SK-N-SH treated with all-trans-retinoic acid at 6 μM for 48 hours (cell line): ENCODE measurements around the gene SELP.

Source experiments
- ATAC-seq: fragments of 200-7000 bp; cut with Tn5 transposase; 3 replicates; pipeline ENCODE4 v1.9.1; 2020; ENCODE audit warnings: mild to moderate bottlenecking, moderate library complexity
- ARNTL ChIP-seq: fragments of 450-650 bp; formaldehyde crosslinking; IDR thresholded peaks from 2 replicates; pipeline ENCODE4 v1.5.0; 2020; ENCODE audit warnings: low read depth, mild to moderate bottlenecking, moderate library complexity, borderline replicate concordance
- BACH2 ChIP-seq: fragments of 250-450 bp; sonication (Bioruptor Pico); IDR thresholded peaks from 2 replicates; pipeline ENCODE4 v1.9.0; 2021; ENCODE audit warnings: mild to moderate bottlenecking, borderline replicate concordance
- CSDC2 ChIP-seq: fragments of 250-450 bp; sonication (Bioruptor Pico); IDR thresholded peaks from 2 replicates; pipeline ENCODE4 v1.5.0; 2020; ENCODE audit warnings: mild to moderate bottlenecking, moderate library complexity
- ESRRG ChIP-seq: fragments of 250-450 bp; sonication (Bioruptor Pico); IDR thresholded peaks from 2 replicates; pipeline ENCODE4 v1.6.1; 2021; ENCODE audit warnings: mild to moderate bottlenecking
- GLIS3 ChIP-seq: fragments of 250-450 bp; sonication (Bioruptor Pico); IDR thresholded peaks from 2 replicates; pipeline ENCODE4 v1.5.0; 2020; ENCODE audit warnings: mild to moderate bottlenecking, moderate library complexity
- ISL1 ChIP-seq: fragments of 250-450 bp; sonication (Bioruptor Pico); IDR thresholded peaks from 2 replicates; pipeline ENCODE4 v2.1.2; 2022; ENCODE audit warnings: mild to moderate bottlenecking, moderate library complexity
- PPARA ChIP-seq: fragments of 250-450 bp; sonication (Bioruptor Pico); IDR thresholded peaks from 2 replicates; pipeline ENCODE4 v1.5.0; 2020; ENCODE audit warnings: mild to moderate bottlenecking, borderline replicate concordance
- RARB ChIP-seq: fragments of 250-450 bp; sonication (Bioruptor Pico); IDR thresholded peaks from 2 replicates; pipeline ENCODE4 v1.8.0; 2021; ENCODE audit warnings: mild to moderate bottlenecking, moderate library complexity
- SNAI2 ChIP-seq: fragments of 250-450 bp; sonication (Bioruptor Pico); IDR thresholded peaks from 2 replicates; pipeline ENCODE4 v1.5.0; 2020; ENCODE audit warnings: mild to moderate bottlenecking, moderate library complexity
- TCF4 ChIP-seq: fragments of 250-450 bp; sonication (Bioruptor Pico); IDR thresholded peaks from 2 replicates; pipeline ENCODE4 v1.8.0; 2021; ENCODE audit warnings: mild to moderate bottlenecking, moderate library complexity, borderline replicate concordance
- TOX ChIP-seq: fragments of 250-450 bp; sonication (Bioruptor Pico); IDR thresholded peaks from 2 replicates; pipeline ENCODE4 v1.8.0; 2021; ENCODE audit warnings: mild to moderate bottlenecking, moderate library complexity, borderline replicate concordance
- ZC3H10 ChIP-seq: fragments of 250-450 bp; sonication (Bioruptor Pico); IDR thresholded peaks from 2 replicates; pipeline ENCODE4 v1.5.1; 2021; ENCODE audit warnings: mild to moderate bottlenecking, moderate library complexity
- ZFP3 ChIP-seq: fragments of 250-450 bp; sonication (Bioruptor Pico); IDR thresholded peaks from 2 replicates; pipeline ENCODE4 v1.5.0; 2020; ENCODE audit warnings: mild to moderate bottlenecking, moderate library complexity
- ZFP30 ChIP-seq: fragments of 450-650 bp; formaldehyde crosslinking; IDR thresholded peaks from 2 replicates; pipeline ENCODE4 v1.5.0; 2022; ENCODE audit warnings: mild to moderate bottlenecking, moderate library complexity
- ZNF565 ChIP-seq: fragments of 450-650 bp; formaldehyde crosslinking; conservative IDR thresholded peaks from 2 replicates; pipeline ENCODE4 v1.5.0; 2020; ENCODE audit warnings: low read depth, mild to moderate bottlenecking, moderate library complexity
- ZNF70 ChIP-seq: fragments of 450-650 bp; formaldehyde crosslinking; IDR thresholded peaks from 2 replicates; pipeline ENCODE4 v1.5.0; 2020; ENCODE audit warnings: mild to moderate bottlenecking, moderate library complexity
- ZNF8 ChIP-seq: fragments of 450-650 bp; formaldehyde crosslinking; IDR thresholded peaks from 2 replicates; pipeline ENCODE4 v1.5.0; 2020; ENCODE audit warnings: mild to moderate bottlenecking, moderate library complexity
- TF ChIP-seq, protein P1 (sequence below): fragments of 250-450 bp; sonication (Bioruptor Pico); IDR thresholded peaks from 2 replicates; pipeline ENCODE4 v1.5.0; 2020; ENCODE audit warnings: mild to moderate bottlenecking, moderate library complexity
- TF ChIP-seq, protein P2 (sequence below): fragments of 250-450 bp; sonication (Bioruptor Pico); IDR thresholded peaks from 2 replicates; pipeline ENCODE4 v1.5.1; 2020; ENCODE audit warnings: low read depth, mild to moderate bottlenecking, moderate library complexity
- TF ChIP-seq, protein P3 (sequence below): fragments of 250-450 bp; sonication (Bioruptor Pico); IDR thresholded peaks from 2 replicates; pipeline ENCODE4 v1.5.1; 2021; ENCODE audit warnings: mild to moderate bottlenecking, moderate library complexity
- TF ChIP-seq, protein P4 (sequence below): fragments of 250-450 bp; sonication (Bioruptor Pico); IDR thresholded peaks from 2 replicates; pipeline ENCODE4 v1.8.0; 2021; ENCODE audit warnings: low read depth, mild to moderate bottlenecking, moderate library complexity, borderline replicate concordance
- TF ChIP-seq, protein P5 (sequence below): fragments of 250-450 bp; sonication (Bioruptor Pico); IDR thresholded peaks from 2 replicates; pipeline ENCODE4 v1.8.0; 2020; ENCODE audit warnings: mild to moderate bottlenecking, moderate library complexity, borderline replicate concordance

Gene SELP

DNA sequence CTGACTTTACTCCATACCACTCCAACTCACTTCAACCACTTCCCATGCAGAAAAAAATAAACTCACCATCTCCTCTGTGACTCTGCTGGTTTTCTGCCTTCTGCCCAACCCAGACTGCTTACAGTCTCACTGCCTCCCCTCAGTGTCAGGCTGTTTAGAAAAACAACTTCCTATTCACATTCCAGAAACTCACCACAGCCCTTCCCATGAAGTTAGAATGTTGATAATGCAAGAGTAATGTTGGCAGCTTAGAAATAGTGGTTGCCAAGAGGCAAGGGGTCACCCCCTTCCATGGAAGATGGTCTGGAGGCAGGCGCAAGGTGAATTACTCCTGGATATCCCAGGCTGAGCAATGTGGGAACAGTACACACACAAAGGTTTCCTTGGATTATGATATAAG lies at the start of gene SELP:
Gene SELP (minus strand): TSS at position 119 of the 400 bp plus-strand sequence. CDS start 50 bp downstream, at position 69.
- TF ChIP-seq, protein P1, sequence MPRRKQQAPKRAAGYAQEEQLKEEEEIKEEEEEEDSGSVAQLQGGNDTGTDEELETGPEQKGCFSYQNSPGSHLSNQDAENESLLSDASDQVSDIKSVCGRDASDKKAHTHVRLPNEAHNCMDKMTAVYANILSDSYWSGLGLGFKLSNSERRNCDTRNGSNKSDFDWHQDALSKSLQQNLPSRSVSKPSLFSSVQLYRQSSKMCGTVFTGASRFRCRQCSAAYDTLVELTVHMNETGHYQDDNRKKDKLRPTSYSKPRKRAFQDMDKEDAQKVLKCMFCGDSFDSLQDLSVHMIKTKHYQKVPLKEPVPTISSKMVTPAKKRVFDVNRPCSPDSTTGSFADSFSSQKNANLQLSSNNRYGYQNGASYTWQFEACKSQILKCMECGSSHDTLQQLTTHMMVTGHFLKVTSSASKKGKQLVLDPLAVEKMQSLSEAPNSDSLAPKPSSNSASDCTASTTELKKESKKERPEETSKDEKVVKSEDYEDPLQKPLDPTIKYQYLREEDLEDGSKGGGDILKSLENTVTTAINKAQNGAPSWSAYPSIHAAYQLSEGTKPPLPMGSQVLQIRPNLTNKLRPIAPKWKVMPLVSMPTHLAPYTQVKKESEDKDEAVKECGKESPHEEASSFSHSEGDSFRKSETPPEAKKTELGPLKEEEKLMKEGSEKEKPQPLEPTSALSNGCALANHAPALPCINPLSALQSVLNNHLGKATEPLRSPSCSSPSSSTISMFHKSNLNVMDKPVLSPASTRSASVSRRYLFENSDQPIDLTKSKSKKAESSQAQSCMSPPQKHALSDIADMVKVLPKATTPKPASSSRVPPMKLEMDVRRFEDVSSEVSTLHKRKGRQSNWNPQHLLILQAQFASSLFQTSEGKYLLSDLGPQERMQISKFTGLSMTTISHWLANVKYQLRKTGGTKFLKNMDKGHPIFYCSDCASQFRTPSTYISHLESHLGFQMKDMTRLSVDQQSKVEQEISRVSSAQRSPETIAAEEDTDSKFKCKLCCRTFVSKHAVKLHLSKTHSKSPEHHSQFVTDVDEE (CRISPR knock-in tag) = no peak
- no peak for TF ChIP-seq CSDC2 (CRISPR knock-in tag)
- no peak for TF ChIP-seq ZFP30 (CRISPR knock-in tag)
- no peak for TF ChIP-seq ZC3H10 (CRISPR knock-in tag)
- no peak for TF ChIP-seq ZFP3 (CRISPR knock-in tag)
- no peak for TF ChIP-seq SNAI2 (CRISPR knock-in tag)
- no peak for TF ChIP-seq RARB (CRISPR knock-in tag)
- TF ChIP-seq PPARA (CRISPR knock-in tag) = no peak
- no peak for TF ChIP-seq ESRRG (CRISPR knock-in tag)
- no peak for TF ChIP-seq ZNF565 (CRISPR knock-in tag)
- TF ChIP-seq, protein P2, sequence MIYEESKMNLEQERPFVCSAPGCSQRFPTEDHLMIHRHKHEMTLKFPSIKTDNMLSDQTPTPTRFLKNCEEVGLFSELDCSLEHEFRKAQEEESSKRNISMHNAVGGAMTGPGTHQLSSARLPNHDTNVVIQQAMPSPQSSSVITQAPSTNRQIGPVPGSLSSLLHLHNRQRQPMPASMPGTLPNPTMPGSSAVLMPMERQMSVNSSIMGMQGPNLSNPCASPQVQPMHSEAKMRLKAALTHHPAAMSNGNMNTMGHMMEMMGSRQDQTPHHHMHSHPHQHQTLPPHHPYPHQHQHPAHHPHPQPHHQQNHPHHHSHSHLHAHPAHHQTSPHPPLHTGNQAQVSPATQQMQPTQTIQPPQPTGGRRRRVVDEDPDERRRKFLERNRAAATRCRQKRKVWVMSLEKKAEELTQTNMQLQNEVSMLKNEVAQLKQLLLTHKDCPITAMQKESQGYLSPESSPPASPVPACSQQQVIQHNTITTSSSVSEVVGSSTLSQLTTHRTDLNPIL = no peak
- TF ChIP-seq TCF4 (CRISPR knock-in tag) = no peak
- TF ChIP-seq, protein P3, sequence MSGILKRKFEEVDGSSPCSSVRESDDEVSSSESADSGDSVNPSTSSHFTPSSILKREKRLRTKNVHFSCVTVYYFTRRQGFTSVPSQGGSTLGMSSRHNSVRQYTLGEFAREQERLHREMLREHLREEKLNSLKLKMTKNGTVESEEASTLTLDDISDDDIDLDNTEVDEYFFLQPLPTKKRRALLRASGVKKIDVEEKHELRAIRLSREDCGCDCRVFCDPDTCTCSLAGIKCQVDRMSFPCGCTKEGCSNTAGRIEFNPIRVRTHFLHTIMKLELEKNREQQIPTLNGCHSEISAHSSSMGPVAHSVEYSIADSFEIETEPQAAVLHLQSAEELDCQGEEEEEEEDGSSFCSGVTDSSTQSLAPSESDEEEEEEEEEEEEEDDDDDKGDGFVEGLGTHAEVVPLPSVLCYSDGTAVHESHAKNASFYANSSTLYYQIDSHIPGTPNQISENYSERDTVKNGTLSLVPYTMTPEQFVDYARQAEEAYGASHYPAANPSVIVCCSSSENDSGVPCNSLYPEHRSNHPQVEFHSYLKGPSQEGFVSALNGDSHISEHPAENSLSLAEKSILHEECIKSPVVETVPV (CRISPR knock-in tag) = no peak
- TF ChIP-seq, protein P4, sequence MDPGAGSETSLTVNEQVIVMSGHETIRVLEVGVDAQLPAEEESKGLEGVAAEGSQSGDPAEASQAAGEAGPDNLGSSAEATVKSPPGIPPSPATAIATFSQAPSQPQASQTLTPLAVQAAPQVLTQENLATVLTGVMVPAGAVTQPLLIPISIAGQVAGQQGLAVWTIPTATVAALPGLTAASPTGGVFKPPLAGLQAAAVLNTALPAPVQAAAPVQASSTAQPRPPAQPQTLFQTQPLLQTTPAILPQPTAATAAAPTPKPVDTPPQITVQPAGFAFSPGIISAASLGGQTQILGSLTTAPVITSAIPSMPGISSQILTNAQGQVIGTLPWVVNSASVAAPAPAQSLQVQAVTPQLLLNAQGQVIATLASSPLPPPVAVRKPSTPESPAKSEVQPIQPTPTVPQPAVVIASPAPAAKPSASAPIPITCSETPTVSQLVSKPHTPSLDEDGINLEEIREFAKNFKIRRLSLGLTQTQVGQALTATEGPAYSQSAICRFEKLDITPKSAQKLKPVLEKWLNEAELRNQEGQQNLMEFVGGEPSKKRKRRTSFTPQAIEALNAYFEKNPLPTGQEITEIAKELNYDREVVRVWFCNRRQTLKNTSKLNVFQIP = no peak
- ATAC-seq = no peak

DNA sequence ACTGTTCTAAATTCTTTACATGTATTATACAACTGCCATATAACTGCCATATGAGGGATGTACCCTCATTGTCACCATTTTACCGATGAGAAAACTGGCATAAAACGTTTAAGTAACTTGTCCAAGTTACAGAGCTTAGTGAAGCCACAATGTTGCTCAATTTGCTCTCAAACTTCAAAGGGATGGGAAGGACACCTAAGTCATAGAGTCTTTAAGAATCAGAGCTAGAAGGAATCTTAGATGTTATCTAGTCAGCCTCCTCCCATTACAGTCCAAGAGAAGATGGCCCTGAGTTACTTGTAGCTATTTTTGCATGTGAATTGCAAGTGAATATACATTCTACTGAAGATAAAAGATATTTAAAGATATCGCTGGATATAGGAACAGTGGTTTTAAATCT lies 49.8 kb upstream of the SELP start:
- ATAC-seq = no peak
- no peak for TF ChIP-seq BACH2 (CRISPR knock-in tag)
- TF ChIP-seq ZNF8 (CRISPR knock-in tag) = no peak
- no peak for TF ChIP-seq CSDC2 (CRISPR knock-in tag)
- no peak for TF ChIP-seq ZFP3 (CRISPR knock-in tag)
- TF ChIP-seq, protein P4 = no peak
- no peak for TF ChIP-seq TOX (CRISPR knock-in tag)
- no peak for TF ChIP-seq ESRRG (CRISPR knock-in tag)
- TF ChIP-seq, protein P3 (CRISPR knock-in tag) = no peak
- no peak for TF ChIP-seq PPARA (CRISPR knock-in tag)
- no peak for TF ChIP-seq SNAI2 (CRISPR knock-in tag)
- TF ChIP-seq ISL1 (CRISPR knock-in tag) = no peak
- TF ChIP-seq ZNF70 (CRISPR knock-in tag) = no peak
- TF ChIP-seq TCF4 (CRISPR knock-in tag) = no peak
- TF ChIP-seq, protein P1 (CRISPR knock-in tag) = no peak
- TF ChIP-seq ARNTL (CRISPR knock-in tag) = no peak
- no peak for TF ChIP-seq GLIS3 (CRISPR knock-in tag)
- TF ChIP-seq ZFP30 (CRISPR knock-in tag) = no peak
- no peak for TF ChIP-seq ZC3H10 (CRISPR knock-in tag)
- TF ChIP-seq, protein P5, sequence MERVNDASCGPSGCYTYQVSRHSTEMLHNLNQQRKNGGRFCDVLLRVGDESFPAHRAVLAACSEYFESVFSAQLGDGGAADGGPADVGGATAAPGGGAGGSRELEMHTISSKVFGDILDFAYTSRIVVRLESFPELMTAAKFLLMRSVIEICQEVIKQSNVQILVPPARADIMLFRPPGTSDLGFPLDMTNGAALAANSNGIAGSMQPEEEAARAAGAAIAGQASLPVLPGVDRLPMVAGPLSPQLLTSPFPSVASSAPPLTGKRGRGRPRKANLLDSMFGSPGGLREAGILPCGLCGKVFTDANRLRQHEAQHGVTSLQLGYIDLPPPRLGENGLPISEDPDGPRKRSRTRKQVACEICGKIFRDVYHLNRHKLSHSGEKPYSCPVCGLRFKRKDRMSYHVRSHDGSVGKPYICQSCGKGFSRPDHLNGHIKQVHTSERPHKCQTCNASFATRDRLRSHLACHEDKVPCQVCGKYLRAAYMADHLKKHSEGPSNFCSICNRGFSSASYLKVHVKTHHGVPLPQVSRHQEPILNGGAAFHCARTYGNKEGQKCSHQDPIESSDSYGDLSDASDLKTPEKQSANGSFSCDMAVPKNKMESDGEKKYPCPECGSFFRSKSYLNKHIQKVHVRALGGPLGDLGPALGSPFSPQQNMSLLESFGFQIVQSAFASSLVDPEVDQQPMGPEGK (CRISPR knock-in tag) = no peak
